Ureter (tissue), 1 donor: ENCODE data around the gene LIM2. TPM values are rescaled to one million over a fixed set of nuclear protein-coding genes. Genes with fewer than 3 reads are reported as not detected.

Experiments used
- DNase-seq: peaks from one replicate; pipeline ENCODE4 v3.0.0-alpha.2; 2020; ENCODE audit warnings: low spot score
- total RNA-seq: library from RNA; stranded (reverse); gene quantifications from one replicate; pipeline ENCODE4 v1.2.4, GENCODE V29; 2023
- donor health status: DM: yes; HTN: yes; CAD: no.

LIM2 gene
- total RNA-seq, 1 donor from 2014 or later, result not detected

DNA sequence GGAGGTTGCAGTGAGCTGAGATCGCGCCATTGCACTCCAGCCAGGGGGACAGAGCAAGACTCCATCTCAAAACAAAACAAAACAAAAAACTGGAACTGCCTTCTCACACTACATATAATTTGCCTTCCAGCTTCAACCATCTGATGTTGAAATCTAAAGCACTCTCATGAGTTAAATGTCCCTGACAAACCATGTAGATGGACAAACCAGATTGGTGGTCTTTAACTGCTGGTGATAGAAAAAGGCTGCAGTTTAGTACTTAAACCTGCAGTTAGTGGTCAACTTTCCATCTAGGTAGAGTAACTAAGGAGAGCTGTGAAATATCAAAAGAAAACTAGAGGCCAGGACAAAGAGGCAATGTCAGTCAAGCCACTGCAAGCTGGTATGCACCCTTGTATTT lies 8.4 kb upstream of the LIM2 start:
- no peak for DNase-seq

DNA sequence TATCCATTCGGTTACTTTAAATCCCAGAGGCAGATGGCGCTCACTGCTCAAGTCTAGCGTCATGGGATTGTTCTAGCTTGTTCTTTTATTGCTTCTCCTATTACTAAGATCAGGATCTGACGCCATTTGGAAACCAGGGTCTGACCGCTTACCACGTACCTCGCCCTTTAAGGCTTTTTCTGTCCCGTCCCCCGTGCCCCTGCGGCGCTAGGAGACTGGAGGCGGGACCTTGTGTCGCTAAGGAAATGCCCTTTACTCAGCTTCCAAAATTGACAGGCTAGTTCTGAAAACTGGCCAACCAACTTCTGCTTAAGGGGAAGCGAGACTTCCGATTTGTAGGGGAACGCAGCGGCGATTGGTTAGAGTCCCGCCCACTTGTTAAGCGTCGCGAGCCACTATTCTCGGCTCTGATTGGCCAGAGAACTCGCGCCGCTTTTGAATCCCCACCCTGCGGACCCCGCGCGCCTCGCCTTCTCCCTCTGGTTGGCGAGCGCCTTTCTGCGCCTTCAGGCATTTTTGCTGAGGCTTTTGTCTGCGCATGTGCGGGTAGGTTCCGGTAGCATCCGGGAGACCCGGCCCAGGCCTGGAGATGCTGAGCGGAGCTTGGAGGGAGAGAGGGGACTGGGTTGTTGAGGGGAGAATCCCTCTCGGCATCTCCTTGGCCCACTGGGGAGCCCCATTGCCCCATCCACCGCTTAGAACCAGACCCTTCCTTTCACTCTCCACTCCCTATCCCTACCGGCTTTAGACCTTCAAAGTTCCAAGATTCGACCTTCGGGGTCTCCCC lies 6.5 kb upstream of the LIM2 start:
- peak; percentile 93 for DNase-seq

DNA sequence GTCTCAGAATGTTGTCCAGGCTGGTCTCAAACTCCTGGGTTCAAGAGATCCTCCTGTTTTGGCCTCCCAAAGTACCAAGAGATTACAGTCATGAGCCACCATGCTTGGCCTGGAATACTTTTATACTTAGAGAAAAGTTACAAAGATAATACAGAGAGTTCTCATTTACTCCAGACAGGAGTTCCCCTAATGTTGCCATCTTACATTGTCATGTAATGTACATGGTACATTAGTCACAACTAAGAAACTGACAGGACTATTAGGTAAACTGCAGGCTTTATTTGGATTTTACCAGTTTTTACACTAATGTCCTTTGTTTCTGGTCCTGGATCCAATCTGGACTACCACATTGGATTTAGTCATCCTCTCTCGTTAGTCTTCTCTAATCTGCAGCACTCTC lies 4.9 kb upstream of the LIM2 start:
- no peak for DNase-seq

DNA sequence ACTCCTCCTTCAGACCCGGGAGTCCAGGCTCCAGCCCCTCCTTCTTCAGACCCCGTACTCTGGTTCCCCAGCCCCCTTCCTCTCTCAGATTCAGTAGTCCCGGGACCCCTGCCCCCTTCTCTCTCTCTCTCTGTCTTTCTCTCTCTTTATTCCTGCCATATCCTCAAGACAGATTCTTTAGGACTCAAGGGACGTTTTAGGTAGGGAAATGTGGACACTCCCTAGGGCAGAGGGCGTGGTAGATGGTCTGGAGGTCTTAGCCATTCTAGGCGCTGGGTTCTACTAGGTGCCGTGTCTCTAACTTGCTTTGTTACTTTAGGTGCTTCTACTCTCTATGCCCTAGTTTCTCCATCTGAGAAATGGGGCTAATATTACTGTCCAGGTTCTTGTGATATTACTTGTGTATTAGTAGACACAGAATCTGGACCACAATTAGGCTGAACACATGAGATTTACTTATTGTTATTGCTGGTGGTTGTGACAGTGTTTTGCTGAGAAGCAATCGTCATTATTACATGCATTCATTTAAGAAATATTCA lies 3.4 kb upstream of the LIM2 start:
- DNase-seq, result no peak

DNA sequence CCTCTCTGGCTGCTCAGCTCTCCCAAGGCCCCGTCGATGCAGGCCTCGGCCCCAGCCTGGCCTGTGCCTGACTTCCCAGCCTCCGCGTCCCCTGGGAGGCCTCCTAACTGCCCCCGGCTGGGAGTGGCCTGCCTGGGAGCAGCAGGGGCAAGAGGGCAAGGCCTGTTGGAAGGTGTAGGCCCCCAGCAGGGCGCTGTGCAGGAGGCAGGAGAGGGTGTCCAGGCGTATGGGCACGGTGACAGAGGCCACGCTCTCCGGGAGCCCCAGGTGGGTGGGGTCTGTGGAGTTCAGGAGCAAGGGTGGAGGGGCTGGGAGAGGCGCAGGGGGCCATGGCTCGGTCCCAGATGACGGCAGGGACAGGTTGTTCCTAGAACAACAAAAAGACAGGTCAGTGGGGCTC lies 1.4 kb upstream of the LIM2 start:
- DNase-seq, result no peak

DNA sequence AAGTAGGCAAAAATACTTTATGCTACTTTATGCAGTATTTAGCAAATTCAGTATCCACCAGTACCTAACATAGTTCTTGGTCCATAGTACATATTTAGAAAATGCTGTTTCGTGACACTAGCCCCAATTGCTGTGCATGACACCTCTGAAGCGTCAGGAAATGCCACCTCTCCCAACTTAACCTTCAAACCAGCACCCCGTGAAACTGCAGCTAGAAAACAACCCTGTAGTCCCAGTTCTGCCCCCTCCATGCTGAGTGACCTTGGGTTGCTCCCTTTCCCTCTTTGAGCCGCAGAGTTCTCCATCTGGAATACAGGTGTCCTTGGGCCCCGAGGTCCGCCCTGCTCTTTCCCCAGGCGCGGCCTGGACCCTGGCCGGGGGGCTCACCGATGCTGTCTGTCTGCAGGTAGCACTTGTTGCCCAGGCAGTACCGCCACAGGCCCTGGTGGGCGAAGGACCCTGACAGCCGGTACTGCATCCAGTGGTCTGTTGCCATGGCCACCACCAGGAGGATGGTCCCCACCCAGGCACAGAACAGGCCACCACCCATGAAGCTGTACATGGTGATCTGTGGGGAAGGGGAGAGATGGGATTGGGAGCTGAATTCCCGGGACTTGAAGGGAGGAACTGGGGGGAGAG lies 773 bp downstream of the LIM2 start:
- no peak for DNase-seq

DNA sequence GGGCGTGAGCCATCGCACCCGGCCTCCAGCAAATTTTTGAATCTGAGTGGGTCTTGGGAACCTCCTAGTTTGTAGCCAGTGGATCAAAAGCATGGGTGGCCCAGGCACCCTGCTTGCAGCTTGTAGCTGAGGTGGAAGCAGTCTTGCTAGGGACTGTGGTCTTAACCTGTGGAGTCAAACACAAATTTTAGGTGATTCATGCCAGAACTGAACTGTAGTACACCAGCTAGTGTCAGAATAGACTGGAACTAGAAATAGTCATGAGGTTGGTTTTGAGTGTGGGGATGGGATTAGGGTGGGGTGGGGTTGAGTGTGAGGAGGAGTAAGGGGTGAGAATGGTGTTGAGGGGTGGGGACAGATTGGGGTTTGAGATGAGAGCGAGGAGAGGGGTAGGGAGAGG lies 5.8 kb downstream of the LIM2 start:
- no peak for DNase-seq

DNA sequence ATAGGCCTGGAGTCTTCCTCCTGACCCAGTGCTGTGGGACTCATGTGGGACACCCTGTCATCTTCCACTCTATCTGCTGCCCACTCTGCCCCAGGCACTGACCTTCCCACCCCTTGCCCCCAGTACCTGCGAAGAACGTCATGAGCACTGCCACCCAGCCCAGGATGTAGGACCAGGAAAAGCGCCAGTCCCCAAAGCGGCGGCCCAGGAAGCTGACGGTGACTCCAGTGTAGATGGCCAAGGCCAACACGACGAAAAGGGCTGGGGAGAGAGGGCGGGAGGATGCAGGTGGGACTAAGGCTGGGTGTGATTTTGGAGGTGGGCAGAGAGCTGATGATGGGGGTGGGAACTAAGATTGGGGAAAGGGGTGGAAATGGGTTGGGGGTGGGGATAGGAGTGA lies 7.4 kb downstream of the LIM2 start:
- DNase-seq, result no peak

DNA sequence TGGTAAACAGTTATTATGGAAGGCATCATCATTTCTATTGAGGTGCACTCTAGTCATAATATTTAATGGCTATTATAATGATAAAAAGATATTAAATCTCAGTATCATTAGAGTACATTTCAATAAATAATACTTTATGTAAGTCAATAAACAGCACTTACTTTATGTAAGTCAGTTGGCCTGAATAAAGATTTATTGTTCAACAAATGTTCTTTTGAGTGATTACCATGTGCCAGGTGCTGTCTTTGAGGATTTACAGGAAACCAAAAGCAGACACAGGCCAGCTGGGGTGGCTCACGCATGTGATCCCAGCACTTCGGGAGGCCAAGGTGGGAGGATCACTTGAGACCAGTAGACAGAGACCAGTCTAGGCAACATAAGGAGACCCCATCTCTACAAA lies 10.4 kb downstream of the LIM2 start:
- DNase-seq, result no peak

DNA sequence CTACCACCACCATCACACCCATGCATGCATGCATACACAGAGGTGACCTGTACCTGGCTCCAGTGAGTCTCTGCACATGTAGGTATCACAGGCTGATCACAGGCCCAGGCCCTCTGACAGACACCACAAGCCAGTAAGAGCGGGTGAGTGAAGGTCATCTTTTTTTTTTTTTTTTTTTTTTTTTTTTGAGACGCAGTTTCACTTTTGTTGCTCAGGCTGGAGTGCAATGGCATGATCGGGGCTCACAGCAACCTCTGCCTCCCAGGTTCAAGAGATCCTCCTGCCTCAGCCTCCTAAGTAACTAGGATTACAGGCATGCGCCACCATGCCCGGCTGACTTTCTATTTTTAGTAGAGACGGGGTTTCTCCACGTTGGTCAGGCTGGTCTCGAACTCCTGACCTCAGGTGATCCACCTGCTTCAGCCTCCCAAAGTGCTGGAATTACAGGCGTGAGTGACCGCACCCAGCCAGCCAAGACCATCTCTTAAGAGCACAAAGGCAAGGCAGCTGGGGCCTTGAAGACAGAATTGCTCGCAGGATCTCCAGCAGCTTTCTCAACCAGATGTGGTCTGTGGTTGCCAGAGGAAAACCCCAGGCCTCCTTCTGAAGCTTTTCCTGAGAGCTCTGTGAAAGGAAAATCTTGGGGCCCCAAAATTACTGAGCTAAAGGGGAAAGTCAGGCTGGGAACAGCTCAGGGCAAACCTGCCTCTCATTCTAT lies 12.1 kb downstream of the LIM2 start:
- DNase-seq, result no peak

DNA sequence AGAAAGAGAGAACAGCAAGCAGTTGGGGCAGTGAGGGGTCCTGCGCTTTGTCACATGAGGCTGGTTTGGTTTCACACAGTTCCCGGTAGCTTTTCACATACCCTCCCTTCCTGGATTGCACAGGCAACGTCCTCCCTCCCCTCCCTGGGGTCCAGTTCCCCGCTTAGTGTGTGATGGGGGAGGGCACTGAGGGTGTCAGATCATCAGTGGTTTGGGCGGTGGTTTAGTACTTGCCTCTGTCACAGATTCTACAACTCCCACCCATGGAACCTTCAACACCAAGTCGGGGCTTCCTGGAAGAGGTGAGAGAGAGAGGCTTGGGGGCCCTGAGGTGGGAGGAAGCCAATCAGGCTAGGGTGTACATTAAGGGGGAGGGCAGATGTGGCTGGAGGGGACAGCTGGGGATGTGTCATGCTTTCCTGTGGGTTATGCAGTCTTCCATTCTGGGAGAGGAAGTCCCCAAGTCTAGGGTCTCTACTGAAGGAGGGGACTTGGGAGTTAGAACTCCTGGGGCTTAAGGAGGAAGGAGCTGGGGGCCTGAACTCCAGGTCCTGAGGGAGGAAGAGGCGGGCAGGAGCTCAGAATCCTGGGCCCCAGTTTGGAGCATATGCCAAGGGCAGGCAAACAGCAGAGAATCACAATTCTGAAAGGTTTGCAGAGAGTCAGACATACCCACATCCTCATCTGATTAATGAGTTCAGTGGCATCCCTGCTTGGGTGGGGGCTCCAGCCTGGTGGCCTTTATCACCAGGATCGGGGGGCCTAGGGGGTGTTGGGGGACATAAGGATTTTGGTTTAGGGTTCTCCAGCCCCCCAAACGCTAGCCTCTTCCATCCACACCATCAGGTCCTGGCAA lies 14.9 kb downstream of the LIM2 start, which contains the start of gene NKG7:
Gene NKG7 (minus strand): TSS at position 6 of the 856 bp plus-strand sequence. CDS start 119 bp downstream, outside the sequence.
- no peak for DNase-seq

DNA sequence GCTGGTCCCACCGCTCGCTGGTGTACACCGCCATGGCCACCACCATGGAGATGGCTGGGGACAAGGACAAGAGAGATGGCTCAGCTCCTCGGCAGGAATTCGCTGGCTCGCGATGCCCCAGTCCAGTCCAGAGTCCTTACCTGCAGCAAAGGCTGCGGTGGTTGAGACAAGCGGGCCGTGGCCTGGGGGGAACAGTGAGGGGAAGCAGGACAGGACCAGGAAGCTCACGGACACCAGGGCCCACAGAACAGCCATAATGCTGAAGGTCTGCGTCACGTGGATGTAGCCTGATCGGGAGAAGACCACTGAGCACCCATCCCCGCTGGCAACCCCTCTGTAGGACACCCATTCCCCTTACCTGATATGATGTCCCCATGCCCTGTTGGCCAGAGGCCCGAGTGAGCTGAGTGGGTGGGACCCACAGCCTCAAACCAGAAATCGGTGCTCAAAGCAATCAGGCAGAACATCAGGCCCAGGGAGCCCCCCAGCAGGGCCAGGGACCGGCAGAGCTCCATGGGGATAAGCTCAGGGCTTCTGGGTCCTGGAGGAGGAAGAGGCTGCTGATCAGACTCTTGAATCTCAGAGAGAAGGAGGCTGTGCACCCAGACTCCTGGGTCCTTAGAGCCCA lies 15.6 kb downstream of the LIM2 start:
- DNase-seq, result no peak

DNA sequence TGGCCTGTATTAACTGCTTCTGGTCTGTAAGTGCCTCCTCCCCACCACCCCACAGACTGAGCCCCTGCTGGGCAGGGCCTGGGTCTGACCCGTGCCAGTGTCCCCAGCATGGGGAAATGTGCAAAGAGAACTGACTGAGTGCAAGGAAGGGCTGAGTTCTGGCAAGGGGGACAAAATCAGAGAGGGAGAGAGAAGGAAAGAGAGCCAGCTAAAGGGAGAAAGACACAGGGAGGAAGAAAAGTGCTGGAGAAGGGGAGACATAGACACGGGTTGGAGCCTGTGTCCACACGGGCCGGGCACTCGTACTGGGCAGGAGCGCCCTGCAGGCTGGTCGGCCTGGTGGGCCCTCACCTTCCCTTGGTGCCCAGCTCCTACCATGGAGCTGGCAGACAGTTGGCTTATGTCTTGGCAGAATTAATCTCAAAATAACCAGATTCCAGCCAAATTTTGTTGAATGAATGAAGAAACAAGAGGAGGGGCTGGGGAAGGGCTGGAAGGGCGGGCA lies 16.5 kb downstream of the LIM2 start:
- no peak for DNase-seq

DNA sequence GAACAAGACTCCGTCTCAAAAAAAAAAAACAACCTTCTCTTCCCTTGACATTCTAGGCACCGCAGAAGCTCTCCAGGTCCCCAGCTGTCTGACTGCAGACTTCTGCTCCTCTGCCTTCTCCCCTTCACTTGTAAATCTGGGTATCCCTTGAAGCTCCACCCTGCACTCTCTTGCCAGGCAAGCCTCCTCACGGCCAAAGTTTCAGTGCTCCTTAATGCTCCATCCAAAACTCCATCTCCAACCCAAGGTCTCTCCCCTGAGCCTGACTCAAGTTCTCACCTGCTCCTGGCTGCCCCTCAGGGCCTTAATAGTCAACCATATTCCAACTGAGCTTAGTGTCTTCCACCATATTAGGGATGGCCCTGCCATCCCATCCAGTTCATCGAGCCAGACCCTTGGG lies 17.5 kb downstream of the LIM2 start:
- DNase-seq, result no peak

DNA sequence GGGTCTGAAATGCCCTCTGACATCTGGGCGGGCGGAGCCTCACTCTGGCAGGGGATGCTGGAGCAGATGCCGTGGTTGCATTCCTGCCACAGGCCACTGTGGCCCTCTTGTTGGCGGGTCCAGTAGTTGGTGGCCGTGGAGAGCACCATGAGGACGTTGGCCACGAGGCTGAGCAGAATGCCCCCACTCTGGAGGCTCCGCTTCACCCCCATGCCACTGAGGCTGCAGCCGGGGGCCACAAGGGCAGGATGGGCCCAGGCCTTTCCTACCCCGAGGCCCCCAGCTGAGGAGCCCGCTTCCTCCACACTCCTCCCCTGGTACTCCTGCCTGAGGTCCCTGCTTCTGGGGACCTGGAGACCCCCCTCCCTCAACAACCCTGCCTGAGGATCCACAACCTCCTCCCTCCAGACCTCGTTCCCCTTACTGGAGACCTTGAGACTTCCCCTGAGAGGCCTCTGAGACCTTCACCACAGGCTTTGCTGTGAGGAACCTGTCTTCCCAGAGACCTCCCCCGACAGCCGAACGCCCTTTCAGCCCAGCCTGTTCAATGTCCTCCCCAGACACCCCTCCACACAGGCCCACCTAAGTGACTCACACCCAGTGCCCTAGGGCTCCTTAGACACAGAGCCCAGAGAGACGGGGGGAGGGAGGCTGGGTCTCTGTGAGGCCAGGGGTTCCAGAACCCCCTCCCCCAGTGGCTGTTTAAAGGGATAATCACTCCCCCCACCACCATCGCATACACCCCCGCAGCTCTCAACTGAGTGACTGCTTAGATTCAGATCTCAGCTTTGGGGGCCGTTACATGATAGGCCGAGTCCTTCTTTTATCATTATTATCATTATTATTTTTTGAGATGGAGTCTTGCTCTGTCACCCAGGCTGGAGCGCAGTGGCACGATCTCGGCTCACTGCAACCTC lies 19.1 kb downstream of the LIM2 start, which contains the start of gene CLDND2:
Gene CLDND2 (minus strand): TSS at position 638 of the 917 bp plus-strand sequence. CDS start 426 bp downstream, at position 212.
- DNase-seq, result no peak

DNA sequence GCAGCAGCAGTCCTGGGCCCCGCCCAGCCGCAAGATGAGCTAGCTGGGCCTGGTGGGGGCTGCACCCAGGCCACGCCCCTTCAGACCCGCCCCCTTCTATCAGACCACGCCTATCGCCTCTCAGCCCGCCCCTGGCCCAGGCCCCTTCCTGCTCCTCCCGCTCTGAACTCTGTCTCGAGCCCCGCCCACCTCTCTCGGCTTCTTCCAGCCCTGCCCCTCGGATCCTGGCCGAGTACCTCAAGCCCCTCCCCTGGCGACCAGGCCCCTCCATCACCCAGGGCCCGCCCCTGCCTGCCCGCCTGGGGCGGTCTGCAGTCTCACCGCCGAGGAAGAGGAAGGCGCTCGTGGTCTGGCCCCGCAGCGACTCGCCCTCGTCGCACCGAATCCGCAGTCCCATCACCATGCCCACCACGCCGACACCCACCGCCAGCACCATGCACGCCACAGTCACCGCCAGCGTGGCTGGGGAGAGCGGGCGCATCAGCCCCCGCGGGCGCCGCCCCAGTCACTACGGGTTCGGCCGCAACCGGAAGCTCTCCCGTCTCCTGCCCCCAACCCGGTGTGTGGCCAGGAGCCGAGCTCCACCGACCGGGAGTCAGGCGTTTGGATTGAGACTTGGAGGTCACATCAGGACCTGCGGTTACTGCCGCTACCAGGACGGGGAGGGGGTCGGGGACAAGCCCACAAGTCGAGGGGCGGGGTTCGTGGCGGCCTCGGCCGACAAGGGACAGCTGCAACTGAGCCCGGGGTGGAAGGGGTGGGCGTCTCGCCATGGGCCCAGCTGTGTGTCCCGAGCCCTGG lies 20.0 kb downstream of the LIM2 start:
- peak; percentile 99 for DNase-seq

DNA sequence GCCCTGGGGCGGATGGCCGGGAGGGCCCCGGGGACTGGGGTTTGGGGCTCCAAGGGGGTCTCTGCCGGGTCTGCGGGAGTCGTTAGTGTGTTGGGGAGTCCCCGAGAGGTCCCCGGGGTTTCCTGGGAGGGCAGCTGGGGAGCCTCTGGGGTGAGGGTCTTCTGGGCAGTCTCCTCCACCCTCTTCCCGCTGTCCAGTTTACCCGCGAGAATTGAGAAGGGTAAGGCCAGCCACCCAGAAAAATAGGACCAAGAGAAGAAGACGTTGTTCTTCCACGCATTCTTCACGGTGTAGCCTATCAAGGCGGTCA lies 20.6 kb downstream of the LIM2 start:
- peak; percentile 61 for DNase-seq

DNA sequence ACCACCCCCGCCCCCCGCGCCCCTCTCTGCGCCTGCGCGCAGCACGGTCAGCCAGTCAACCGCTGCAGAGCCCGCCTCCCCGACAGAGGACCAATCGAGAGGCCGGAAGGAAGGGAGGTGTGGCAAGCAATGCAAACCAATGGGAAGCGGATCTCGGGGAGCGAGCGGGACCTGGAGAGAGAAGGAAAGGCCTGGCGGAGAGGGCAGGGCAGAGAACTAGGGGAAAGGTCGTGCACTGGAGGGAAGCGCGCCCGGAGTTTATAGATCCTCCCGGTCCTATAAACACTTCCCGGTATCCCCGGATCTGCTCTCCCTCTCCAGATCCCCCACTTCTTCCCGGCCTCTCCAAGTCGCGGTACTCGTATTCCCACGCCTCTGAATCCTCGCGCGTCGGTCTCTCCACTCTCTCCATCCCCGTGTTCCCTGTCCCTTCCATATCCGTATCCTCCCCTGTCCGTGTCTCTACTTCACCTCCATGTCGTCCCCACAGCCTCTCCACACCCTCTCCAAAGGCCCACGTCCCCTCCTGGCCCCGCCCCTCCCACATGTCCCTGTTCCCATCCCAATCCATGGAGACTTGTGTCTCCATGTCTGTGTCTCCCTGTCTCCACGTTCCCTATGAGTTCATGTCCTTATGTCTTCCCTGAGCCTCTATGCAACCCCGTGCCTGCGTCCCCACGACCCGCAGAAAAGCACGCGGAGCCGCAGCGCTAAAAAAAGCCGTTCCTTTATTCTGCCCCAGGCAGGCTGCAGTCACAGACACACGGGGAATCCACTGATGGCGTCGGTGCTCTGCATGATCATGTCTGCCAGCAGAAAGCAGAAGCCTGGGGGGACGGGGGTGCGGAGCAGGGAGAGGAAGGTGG lies 21.2 kb downstream of the LIM2 start:
- DNase-seq, result peak; percentile 99
